HEK293 (cell line): ENCODE results near the gene SLC48A1.

Experiments used
- ZNF501 ChIP-seq: fragments of 450-650 bp; formaldehyde crosslinking; IDR thresholded peaks from 2 replicates; pipeline ENCODE4 v1.5.1; 2016; ENCODE audit warnings: missing biosample characterization, missing genetic modification characterization
- ZNF596 ChIP-seq: fragments of 450-650 bp; IDR thresholded peaks from 2 replicates; pipeline ENCODE4 v1.5.0; 2018; ENCODE audit warnings: missing biosample characterization, mild to moderate bottlenecking, missing genetic modification characterization, moderate library complexity
- ZNF837 ChIP-seq: fragments of 450-650 bp; formaldehyde crosslinking; IDR thresholded peaks from 2 replicates; pipeline ENCODE4 v1.5.1; 2016; ENCODE audit warnings: missing biosample characterization, missing genetic modification characterization
- ZSCAN23 ChIP-seq: fragments of 450-650 bp; formaldehyde crosslinking; IDR thresholded peaks from 2 replicates; pipeline ENCODE4 v1.5.1; 2016; ENCODE audit warnings: missing biosample characterization, missing genetic modification characterization
- TF ChIP-seq, protein P1 (sequence below): fragments of 450-650 bp; formaldehyde crosslinking; IDR thresholded peaks from 2 replicates; pipeline ENCODE4 v1.5.1; 2016; ENCODE audit warnings: missing biosample characterization, missing genetic modification characterization
- TF ChIP-seq, protein P2 (sequence below): fragments of 450-650 bp; formaldehyde crosslinking; IDR thresholded peaks from 2 replicates; pipeline ENCODE4 v1.5.1; 2016; ENCODE audit warnings: missing biosample characterization, missing genetic modification characterization

DNA sequence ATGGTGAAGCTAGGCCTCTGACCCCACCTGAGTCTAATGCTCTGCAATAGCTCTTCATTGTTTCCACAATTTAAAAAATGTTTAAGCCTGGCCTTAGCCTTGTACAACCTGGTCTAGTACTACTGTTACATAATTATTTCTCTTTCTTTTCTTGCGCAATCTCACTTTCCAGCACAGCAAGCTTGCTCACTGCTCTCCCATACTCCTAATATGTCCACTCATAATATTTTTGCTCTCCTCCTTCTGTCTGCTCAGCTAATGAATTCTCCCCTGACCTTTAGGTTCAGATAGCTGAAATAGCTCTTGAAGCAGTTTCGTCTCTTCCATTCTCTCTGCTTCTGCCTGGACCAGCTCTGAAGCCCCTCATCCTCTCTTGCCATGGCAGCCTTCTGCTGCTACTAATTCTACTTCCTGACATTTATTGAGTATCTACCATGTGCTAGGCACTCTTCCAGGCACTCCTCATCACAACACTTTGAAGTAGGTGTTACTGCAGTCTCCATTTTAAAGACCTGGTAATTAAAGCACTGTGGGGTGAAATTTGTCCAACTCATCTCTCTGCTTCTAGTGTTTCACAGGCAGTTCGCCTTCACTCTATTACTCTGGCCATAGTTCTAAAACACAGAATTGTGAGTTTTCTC is 2.8 kb upstream of the SLC48A1 start:
- TF ChIP-seq, protein P1, sequence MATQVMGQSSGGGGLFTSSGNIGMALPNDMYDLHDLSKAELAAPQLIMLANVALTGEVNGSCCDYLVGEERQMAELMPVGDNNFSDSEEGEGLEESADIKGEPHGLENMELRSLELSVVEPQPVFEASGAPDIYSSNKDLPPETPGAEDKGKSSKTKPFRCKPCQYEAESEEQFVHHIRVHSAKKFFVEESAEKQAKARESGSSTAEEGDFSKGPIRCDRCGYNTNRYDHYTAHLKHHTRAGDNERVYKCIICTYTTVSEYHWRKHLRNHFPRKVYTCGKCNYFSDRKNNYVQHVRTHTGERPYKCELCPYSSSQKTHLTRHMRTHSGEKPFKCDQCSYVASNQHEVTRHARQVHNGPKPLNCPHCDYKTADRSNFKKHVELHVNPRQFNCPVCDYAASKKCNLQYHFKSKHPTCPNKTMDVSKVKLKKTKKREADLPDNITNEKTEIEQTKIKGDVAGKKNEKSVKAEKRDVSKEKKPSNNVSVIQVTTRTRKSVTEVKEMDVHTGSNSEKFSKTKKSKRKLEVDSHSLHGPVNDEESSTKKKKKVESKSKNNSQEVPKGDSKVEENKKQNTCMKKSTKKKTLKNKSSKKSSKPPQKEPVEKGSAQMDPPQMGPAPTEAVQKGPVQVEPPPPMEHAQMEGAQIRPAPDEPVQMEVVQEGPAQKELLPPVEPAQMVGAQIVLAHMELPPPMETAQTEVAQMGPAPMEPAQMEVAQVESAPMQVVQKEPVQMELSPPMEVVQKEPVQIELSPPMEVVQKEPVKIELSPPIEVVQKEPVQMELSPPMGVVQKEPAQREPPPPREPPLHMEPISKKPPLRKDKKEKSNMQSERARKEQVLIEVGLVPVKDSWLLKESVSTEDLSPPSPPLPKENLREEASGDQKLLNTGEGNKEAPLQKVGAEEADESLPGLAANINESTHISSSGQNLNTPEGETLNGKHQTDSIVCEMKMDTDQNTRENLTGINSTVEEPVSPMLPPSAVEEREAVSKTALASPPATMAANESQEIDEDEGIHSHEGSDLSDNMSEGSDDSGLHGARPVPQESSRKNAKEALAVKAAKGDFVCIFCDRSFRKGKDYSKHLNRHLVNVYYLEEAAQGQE (tag by site-specific recombination) = 0 out of 2 replicates have a peak, but pooled peaks have one; percentile 27
- no peak for TF ChIP-seq ZSCAN23 (tag by site-specific recombination)
- TF ChIP-seq, protein P2, sequence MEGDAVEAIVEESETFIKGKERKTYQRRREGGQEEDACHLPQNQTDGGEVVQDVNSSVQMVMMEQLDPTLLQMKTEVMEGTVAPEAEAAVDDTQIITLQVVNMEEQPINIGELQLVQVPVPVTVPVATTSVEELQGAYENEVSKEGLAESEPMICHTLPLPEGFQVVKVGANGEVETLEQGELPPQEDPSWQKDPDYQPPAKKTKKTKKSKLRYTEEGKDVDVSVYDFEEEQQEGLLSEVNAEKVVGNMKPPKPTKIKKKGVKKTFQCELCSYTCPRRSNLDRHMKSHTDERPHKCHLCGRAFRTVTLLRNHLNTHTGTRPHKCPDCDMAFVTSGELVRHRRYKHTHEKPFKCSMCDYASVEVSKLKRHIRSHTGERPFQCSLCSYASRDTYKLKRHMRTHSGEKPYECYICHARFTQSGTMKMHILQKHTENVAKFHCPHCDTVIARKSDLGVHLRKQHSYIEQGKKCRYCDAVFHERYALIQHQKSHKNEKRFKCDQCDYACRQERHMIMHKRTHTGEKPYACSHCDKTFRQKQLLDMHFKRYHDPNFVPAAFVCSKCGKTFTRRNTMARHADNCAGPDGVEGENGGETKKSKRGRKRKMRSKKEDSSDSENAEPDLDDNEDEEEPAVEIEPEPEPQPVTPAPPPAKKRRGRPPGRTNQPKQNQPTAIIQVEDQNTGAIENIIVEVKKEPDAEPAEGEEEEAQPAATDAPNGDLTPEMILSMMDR (tag by site-specific recombination) = no peak
- no peak for TF ChIP-seq ZNF501 (tag by site-specific recombination)
- no peak for TF ChIP-seq ZNF596
- TF ChIP-seq ZNF837 (tag by site-specific recombination) = no peak
